DMS153 treated with DMSO at 0.1 percent for 48 hours (cell line): ENCODE measurements around the gene WNT16.
A peak's percentile ranks its signal among the peaks of the same experiment; 100 is the strongest.
"Not testable (repeated sequence)": the region's sequence is repeated elsewhere in the genome, so short reads cannot be mapped to it uniquely, and the experiment has no call there.

ENCODE experiments used
- DNase-seq: peaks from one replicate; lab custom pipeline; 2025; ENCODE audit not compliant: unreplicated experiment; lab: John Stamatoyannopoulos, UW

The WNT16 gene

GRCh38 chr7:121306565-121306964, 22.2 kb upstream of the WNT16 start:
- no peak for DNase-seq

DNA sequence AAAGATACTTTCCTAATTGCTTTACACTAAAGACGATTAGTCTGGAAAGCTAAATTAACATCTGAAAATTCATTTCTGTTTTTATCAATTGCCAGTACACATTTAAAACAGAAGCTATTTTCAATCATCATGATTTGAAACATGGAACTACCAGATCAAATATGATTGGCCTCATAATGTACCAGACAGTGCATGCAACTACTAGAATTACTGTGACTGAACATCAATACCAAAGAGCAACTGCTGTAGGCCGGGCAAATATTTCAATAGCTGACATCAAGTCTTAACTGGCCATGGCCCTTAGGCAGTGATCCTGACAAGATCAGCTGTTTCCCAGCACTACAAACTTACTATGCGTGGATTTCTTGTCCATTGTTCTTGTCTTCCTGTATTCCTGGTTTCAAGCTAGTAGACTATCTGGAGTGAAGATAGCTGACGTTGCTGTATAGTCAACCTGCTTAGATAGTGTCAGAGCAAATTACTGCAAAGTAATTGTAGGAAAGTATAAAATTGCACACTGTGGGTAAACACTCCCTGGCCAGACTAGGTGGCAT, 21.7 kb upstream of the WNT16 start:
- DNase-seq = no peak

- no peak for DNase-seq
Observed at GRCh38 chr7:121313220-121313792, 15.5 kb upstream of the WNT16 start.

GRCh38 chr7:121313793-121314676, 14.8 kb upstream of the WNT16 start:
- peak; percentile 92 for DNase-seq

DNA sequence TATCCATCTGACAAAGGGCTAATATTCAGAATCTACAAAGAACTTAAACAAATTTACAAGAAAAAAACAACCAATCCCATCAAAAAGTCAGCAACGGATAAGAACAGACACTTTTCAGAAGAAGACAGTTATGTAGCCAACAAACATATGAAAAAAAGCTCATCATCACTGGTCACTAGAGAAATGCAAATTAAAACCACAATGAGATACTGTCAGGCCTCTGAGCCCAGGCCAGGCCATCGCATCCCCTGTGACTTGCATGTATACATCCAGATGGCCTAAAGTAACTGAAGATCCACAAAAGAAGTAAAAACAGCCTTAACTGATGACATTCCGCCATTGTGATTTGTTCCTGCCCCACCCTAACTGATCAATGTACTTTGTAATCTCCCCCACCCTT, 13.6 kb upstream of the WNT16 start:
- DNase-seq = not testable (repeated sequence)

GRCh38 chr7:121322460-121322859, 6.3 kb upstream of the WNT16 start:
- no peak for DNase-seq

DNA sequence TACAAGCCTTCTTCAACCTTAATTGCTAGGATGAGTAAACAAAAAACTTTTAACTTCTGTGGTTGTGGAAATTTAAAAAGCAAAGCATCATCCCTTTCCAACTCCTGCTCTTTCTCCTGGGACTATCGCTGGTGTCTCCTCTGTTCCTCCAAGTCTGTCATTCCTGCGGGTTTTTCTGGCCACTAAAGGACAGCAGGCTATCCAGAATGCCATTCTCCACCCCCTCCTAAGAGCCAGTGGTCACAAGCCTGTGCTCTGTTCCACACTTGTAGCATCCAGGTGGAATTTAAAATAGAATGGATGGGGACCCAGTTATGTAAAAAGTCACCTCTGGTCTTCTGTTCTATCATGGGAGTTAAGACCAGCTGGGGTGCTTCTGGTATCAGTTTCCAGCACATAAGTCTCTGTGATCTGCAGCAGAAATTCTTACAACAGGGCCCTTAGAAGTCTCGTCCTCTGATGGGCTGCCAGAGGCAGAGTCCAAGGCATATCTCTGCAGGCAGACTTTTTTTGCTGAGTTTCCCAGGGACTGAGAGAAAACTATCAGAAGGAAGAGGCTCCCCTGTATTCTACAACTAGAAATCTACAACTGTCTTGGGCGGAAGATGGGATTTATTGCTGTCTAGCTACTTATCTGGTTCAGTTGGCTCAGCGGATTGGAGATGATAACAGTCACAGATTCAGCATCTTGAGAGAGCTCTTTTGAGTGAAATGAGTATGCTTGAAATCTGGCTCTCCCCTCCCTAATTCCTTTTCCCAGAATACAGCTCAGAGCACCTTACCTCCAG, 5.1 kb upstream of the WNT16 start:
- DNase-seq = no peak

- no peak for DNase-seq
Observed at GRCh38 chr7:121327671-121328070, 1.1 kb upstream of the WNT16 start.

- DNase-seq = peak; percentile 66
Observed at GRCh38 chr7:121329191-121330052, 622 bp downstream of the WNT16 start.

GRCh38 chr7:121330053-121330833, 1.4 kb downstream of the WNT16 start:
- no peak for DNase-seq

DNA sequence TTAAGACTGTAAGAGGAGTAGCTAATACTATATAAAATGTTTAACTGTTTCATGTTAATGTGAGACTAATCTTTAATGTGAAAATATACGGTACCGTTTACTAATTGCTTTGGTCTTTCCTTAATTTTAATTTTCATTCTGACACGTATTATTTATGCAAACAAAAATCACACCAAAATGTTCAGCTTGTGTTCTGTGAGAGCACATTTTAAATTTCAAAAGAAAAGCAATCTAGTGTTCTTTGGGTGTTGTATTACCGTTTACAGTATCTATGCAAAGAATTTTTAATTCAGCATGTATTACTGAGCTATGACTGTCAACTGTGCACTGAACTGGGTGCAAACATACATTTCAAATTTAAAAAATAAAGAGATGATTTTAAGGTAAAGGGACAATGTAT, 2.2 kb downstream of the WNT16 start:
- DNase-seq = no peak

- no peak for DNase-seq
Observed at GRCh38 chr7:121331574-121331973, 2.8 kb downstream of the WNT16 start.

- no peak for DNase-seq
Observed at GRCh38 chr7:121334376-121334775, 5.6 kb downstream of the WNT16 start.

- no peak for DNase-seq
Observed at GRCh38 chr7:121334875-121335648, 6.3 kb downstream of the WNT16 start.

DNA sequence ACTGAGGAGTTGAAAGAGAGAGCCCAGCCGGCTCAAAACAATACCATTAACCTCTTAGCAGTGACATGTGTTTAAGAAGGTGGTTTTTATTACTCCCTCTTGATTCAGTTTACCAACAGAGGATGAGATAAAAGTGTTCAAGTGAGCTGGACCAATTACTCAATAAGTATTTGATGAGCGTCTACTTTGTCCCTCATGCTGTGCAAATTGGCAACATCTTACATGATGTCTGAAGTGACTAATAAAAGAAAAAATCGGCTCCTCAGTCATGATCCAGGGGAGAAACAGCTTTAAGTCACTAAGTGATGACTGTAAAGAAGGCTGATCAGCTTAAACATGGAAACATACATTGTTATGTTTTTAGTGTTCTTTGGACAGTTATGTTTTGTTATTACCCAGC, 7.8 kb downstream of the WNT16 start:
- DNase-seq = no peak

DNA sequence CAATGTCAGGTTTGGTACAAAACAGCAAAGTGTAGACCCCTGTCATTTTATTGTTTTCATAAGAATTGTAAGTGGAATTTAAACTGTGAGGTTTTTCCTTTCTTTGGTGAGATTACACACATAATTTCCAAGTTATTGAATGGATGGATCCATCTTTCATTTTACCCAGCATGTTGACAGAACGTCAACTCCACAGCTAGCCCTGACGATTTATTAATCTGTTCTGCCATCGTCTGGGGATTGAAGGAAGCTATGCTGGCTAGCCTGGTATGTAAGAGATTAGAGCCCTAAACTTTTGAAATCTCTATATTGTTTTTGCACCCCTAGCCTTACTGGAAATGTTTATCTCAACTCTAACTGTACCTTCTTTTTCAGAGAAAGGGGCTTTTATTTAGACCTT, 8.6 kb downstream of the WNT16 start:
- no peak for DNase-seq

DNA sequence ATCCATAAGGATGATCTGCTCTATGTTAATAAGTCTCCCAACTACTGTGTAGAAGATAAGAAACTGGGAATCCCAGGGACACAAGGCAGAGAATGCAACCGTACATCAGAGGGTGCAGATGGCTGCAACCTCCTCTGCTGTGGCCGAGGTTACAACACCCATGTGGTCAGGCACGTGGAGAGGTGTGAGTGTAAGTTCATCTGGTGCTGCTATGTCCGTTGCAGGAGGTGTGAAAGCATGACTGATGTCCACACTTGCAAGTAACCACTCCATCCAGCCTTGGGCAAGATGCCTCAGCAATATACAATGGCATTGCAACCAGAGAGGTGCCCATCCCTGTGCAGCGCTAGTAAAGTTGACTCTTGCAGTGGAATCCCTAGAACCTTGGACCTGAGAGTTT, 10.3 kb downstream of the WNT16 start:
- DNase-seq = no peak

DNA sequence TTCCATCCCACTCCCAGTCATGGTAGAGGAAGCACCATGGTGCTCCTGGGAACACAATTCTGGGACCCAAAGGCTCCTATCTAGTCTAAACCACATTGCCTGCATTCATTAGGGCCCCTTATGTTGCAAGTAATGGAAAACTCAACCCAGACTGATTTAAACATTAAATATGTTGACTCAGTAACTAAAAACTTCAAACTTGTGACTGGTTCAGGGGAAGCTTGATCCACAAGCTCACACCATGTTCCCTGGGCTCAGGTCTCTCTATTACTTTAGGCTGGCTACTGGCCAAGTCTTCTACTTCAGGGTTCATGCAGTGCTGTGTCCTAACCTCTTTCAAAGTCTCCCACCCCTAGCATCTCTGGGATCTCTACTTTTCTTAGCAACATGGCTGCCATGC, 13.1 kb downstream of the WNT16 start:
- no peak for DNase-seq

GRCh38 chr7:121342631-121343030, 13.8 kb downstream of the WNT16 start:
- DNase-seq = no peak
